Panc1 (cell line): ENCODE measurements around the gene FGF5.

ENCODE experiments used
- POLR2AphosphoS5 ChIP-seq: IDR thresholded peaks from 2 replicates; pipeline ENCODE4 v1.6.1; 2012; ENCODE audit warnings: mild to moderate bottlenecking, low read depth, low read length, moderate library complexity
- REST ChIP-seq, 2 experiments: IDR thresholded peaks; 2 replicates each; pipeline ENCODE4 v1.6.1; 2011 to 2012; ENCODE audit warnings: low read depth in 2 of 2, control low read depth in 1 of 2, low read length in 1 of 2, mild to moderate bottlenecking in 1 of 2, moderate library complexity in 1 of 2; ENCODE audit not compliant: insufficient read depth in 1 of 2
- TF ChIP-seq, protein P1 (sequence below): fragments of 450-650 bp; IDR thresholded peaks from 2 replicates; pipeline ENCODE4 v1.5.1; 2017; ENCODE audit warnings: mild to moderate bottlenecking

GRCh38 chr4:80257851-80258250 is 8.6 kb upstream of the FGF5 start:
- TF ChIP-seq, protein P1, sequence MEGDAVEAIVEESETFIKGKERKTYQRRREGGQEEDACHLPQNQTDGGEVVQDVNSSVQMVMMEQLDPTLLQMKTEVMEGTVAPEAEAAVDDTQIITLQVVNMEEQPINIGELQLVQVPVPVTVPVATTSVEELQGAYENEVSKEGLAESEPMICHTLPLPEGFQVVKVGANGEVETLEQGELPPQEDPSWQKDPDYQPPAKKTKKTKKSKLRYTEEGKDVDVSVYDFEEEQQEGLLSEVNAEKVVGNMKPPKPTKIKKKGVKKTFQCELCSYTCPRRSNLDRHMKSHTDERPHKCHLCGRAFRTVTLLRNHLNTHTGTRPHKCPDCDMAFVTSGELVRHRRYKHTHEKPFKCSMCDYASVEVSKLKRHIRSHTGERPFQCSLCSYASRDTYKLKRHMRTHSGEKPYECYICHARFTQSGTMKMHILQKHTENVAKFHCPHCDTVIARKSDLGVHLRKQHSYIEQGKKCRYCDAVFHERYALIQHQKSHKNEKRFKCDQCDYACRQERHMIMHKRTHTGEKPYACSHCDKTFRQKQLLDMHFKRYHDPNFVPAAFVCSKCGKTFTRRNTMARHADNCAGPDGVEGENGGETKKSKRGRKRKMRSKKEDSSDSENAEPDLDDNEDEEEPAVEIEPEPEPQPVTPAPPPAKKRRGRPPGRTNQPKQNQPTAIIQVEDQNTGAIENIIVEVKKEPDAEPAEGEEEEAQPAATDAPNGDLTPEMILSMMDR: no peak
- TF ChIP-seq POLR2AphosphoS5 (no peak), REST (IDR thresholded peaks at IDR 0.05; ENCODE audit: insufficient read depth in 1 of 2, low read depth in 2 of 2, low read length in 1 of 2) (no peak)
